ENCODE data around the gene TUBGCP6. TPM values are rescaled to one million over a fixed set of nuclear protein-coding genes. Genes with fewer than 3 reads are reported as not detected.

TUBGCP6 gene
- total RNA-seq, 1 donor from 2014 or later, result 45.4 TPM

DNA sequence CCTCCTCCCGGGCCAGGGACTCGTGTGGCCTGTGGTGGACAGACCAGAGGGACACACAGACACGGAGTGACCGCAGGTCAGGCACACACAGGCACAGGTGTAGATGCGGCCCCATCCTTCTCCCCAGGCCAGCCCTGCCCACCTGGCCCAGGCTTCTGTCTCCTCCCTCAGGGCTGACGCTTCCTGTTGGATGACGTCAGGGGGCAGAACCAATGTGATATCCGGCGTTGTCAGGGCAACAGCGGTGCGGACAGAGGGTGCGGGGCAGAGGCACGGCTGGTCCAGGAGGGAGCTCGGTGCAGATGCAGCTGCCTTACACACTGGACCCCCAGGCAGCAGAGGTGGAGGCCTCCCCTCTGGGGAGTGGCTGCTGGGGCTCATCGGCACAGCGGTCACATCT lies 2.9 kb upstream of the TUBGCP6 start:
- Histone ChIP-seq H3K36me3 (peaks cover 0 to 10% of the 10 kb centered on the region in 2 donors), H3K4me3 (no peak overlapping the region), H3K4me1 (peaks cover 74% of the 10 kb centered on the region), H3K27ac (no peak overlapping the region), H3K27me3 (no peaks in the 10 kb centered on the region), H3K9me3 (no peaks in the 10 kb centered on the region)
- TF ChIP-seq POLR2AphosphoS5 (IDR thresholded peaks at IDR 0.05; ENCODE audit: insufficient read depth in 1 of 2, low read depth in 1 of 2) (no peak), POLR2A (IDR thresholded peaks at IDR 0.05) (no peak)
- TF ChIP-seq, protein P1, sequence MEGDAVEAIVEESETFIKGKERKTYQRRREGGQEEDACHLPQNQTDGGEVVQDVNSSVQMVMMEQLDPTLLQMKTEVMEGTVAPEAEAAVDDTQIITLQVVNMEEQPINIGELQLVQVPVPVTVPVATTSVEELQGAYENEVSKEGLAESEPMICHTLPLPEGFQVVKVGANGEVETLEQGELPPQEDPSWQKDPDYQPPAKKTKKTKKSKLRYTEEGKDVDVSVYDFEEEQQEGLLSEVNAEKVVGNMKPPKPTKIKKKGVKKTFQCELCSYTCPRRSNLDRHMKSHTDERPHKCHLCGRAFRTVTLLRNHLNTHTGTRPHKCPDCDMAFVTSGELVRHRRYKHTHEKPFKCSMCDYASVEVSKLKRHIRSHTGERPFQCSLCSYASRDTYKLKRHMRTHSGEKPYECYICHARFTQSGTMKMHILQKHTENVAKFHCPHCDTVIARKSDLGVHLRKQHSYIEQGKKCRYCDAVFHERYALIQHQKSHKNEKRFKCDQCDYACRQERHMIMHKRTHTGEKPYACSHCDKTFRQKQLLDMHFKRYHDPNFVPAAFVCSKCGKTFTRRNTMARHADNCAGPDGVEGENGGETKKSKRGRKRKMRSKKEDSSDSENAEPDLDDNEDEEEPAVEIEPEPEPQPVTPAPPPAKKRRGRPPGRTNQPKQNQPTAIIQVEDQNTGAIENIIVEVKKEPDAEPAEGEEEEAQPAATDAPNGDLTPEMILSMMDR (IDR thresholded peaks at IDR 0.05), result no peak
- intact Hi-C loops (cut with DNase I), result no loop called here
- no peak for DNase-seq (ENCODE audit: extremely low spot score in 2 of 2)

DNA sequence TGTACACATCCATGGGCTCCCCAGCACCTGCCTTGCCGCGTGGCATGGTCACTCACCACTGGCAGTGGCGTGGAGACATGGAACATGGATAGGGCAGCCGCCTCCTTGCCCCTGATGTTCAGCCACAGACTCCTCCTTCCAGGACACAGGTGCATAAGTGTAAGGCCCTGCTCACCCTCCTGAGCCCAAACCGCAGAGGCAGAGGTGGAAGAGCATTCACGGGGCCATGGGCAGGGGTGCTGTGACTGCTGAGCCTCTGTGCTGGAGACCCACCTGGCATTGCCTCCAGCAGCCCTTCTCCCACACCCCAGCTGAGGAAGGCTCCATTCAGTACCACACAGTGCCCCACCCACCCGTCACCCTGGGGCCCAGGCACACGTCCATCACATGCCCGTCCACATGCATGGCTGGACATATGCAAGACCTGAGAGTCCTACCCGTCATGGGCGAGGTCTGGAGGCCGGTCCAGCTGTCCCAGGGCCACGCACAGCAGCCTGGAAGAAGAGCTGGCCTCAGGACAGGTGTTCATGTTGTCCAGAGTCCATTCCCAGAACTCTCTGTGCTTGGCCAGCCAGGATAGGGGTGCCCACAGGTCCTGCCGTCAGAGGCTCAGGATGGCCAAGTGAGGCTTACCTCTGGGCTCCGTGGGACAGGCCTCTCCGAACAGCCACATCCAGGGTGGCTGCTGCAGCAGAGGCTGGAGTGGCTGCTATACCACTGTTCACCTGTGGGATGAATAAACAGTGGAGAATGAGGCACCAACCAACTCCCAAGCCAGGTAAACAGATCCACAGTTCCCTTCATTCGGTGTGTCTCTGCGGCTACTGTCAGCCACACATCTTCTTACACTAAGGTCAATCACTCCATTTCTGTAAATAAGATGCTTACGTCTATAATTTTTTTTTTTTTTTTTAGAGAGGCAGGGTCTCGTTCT lies 1.7 kb upstream of the TUBGCP6 start:
- peaks cover 81% of the 10 kb centered on the region for H3K4me1 ChIP-seq
- H3K27ac ChIP-seq, result peak overlapping the region; percentile 85
- no peak for DNase-seq (ENCODE audit: extremely low spot score in 2 of 2)
- TF ChIP-seq POLR2AphosphoS5 (IDR thresholded peaks at IDR 0.05; ENCODE audit: insufficient read depth in 1 of 2, low read depth in 1 of 2), result no peak
- TF ChIP-seq POLR2A (IDR thresholded peaks at IDR 0.05), result no peak
- TF ChIP-seq, protein P1 (IDR thresholded peaks at IDR 0.05), result no peak
- H3K4me3 ChIP-seq, result no peak overlapping the region
- no peaks in the 10 kb centered on the region for H3K9me3 ChIP-seq
- no peaks in the 10 kb centered on the region for H3K27me3 ChIP-seq
- peaks cover 0 to 10% of the 10 kb centered on the region in 2 donors for H3K36me3 ChIP-seq
- intact Hi-C loops (cut with DNase I), result no loop called here

DNA sequence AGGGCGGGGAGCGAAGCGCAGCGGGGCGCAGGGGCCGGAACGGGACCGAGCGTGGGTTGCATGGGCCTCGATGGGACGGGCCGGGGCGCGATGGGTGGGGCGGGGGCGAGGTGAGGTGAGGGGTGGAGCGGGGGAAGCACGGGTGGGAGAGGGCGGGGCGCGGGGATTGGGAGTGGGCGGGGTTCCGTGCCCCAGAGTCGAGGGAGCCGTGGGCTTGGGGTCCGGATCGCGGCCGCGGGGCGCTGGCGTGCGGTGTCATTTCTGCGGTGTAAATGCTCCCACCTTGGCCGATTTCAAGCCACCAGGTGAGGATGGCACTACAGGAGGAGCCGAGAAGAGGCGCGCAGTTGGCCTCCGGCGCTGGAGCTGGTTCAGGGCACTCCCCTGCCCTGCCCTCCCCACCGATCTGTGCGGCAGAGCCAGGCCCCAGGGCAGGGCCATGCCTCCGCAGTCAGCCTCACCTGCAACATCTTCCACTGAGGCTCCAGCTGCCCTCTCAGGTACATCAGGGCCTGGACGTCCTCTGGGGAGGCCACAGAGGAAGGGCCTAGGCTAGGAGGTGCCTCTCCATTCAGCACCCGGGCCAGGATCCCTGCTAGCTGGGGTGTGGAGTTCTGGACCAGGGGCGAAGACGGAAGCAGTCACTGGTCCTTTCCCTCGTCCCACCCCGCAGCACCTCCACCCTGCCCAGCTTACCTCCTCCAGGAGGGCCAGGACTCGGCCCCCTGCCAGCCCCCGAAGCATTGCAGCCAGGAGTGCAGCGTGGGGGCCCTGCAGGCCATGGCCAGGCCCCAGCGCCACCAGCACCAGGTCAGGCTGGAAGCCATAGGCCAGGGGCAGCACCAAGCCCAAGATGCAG lies 620 bp upstream of the TUBGCP6 start:
- intact Hi-C loops (cut with DNase I), result no loop called here
- peak overlapping the region; percentile 62 to 76 for H3K4me3 ChIP-seq
- no peak for DNase-seq (ENCODE audit: extremely low spot score in 2 of 2)
- H3K9me3 ChIP-seq, result no peaks in the 10 kb centered on the region
- TF ChIP-seq POLR2AphosphoS5 (IDR thresholded peaks at IDR 0.05; ENCODE audit: insufficient read depth in 1 of 2, low read depth in 1 of 2) (no peak), POLR2A (IDR thresholded peaks at IDR 0.05) (no peak)
- TF ChIP-seq, protein P1 (IDR thresholded peaks at IDR 0.05), result peak in 1 of 3 experiments; percentile 7
- H3K36me3 ChIP-seq, result peaks cover 0 to 10% of the 10 kb centered on the region in 2 donors
- H3K4me1 ChIP-seq, result peaks cover 82% of the 10 kb centered on the region
- peak overlapping the region; percentile 85 for H3K27ac ChIP-seq
- no peaks in the 10 kb centered on the region for H3K27me3 ChIP-seq

DNA sequence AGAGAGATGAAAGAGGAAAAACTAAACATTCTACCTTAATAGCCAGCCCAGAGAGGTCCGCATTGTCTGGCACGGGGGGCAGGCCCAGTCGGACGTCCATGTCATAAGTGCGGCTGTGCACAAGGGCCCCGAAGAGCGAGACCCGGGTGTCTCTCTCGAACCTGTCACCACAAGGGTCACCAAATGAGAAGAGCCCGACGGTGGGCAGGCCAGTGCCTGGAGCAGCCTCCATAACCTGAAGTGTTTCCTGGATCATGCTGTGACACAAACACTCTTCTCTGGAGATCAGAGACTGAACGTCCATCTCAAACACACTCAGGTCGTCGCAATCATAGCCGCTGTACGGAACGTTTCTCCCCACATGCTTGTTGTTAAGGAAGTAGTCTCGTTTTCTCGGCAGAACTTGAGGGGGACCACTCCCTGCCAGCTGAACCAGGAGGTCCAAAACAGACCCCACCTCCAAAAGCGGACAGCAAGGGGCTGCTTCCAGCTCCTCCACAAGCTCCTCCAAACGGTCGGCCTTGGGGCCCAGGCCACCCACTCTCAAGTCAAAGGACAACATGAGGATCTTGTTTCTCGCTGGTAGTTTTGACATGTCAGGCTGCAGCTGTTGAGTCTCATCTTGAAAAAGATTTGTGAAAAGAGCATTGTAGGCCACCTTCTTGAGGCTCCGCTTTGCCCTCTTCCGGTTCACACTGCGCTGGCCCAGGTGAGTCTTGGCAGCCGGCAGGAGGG lies 971 bp downstream of the TUBGCP6 start:
- Histone ChIP-seq H3K36me3 (peaks cover 0 to 10% of the 10 kb centered on the region in 2 donors), H3K9me3 (no peaks in the 10 kb centered on the region), H3K4me1 (peaks cover 68% of the 10 kb centered on the region), H3K27ac (peak overlapping the region; percentile 85), H3K27me3 (no peaks in the 10 kb centered on the region), H3K4me3 (peak overlapping the region; percentile 62 to 76)
- intact Hi-C loops (cut with DNase I), result no loop called here
- no peak for TF ChIP-seq POLR2A (IDR thresholded peaks at IDR 0.05)
- TF ChIP-seq POLR2AphosphoS5 (IDR thresholded peaks at IDR 0.05; ENCODE audit: insufficient read depth in 1 of 2, low read depth in 1 of 2), result no peak
- TF ChIP-seq, protein P1 (IDR thresholded peaks at IDR 0.05), result no peak
- no peak for DNase-seq (ENCODE audit: extremely low spot score in 2 of 2)
